Suppressor macrophage treated with lipopolysaccharide for 4 hours (primary cell): ENCODE data around the gene CNIH4.
A peak's percentile ranks its signal among the peaks of the same experiment; 100 is the strongest.
"Not testable (repeated sequence)": the region's sequence is repeated elsewhere in the genome, so short reads cannot be mapped to it uniquely, and the experiment has no call there.

Experiments used
- DNase-seq: peaks from one replicate; pipeline ENCODE4 v3.0.0-alpha.2; 2020

CNIH4 gene

DNA sequence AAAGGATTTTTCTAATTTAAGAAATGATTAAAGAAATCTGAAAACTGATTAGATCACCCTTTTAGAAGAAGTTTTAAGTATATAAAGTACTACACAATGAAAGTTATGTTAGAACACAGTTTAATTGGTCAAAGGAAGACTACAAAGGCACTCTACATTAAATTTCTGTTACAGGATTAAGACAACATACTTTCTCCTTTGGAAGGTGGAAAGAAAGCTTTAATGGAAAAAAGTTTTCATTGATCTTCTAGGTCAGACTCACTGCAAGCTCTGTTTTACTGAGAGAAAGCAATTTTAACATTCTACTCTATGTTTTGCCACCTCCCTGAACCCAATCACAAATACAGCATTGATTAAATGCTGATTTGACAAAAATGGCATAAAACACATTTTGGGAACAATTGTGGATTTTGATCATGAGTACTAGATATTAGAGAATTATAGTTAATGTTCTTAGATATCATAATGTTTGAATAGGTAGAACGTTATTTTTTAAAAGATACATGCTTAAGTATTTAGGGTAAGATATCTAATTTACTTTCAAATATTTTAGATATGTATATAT is 45.9 kb downstream of the CNIH4 start:
- DNase-seq = no peak

DNA sequence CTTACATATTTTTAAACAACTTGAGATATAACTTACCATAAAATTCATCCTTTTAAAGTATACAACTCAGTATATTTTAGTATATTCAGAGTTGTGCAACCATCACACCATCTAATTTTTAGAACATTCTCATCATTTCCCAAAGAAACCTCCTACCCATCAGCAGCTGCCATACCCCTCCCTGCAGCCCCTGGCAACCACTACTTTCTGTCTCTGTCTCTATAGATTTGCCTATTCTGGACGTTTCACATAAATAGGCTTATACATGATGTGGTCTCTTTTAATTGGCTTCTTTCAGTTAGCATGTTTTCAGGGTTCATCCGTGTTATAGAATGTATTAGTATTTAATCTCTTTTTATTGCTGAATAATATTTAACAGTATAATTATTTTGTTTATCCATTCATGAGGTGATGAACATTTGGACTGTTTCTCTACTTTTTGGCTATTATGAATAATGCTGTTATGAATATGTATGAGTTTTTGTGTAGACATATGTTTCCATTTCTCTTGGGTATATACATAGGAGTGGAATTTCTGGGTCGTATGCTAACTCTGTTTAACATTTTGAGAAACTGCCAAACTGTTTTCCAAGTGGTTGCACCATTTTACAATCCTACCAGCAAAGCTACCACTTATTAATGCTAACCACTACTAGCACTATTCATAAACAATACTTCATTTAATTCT is 48.4 kb downstream of the CNIH4 start:
- no peak for DNase-seq

DNA sequence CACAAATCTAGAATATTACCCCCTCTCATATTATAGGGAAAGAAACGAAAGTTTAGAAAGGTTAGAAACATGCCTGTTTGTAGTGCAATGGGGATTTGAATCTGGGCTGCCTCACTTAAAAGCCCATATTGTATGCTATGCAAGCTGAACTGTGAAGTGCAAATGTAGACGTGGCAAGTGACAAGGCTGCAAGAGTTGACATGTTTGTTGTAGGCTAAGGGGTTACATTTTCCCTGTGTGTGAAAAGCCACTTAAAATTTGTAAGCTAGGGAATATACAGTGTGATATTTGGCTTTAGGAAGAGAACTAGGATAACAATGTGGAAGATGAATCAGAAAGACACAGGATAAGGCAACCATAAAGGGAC is 48.9 kb downstream of the CNIH4 start:
- no peak for DNase-seq

DNA sequence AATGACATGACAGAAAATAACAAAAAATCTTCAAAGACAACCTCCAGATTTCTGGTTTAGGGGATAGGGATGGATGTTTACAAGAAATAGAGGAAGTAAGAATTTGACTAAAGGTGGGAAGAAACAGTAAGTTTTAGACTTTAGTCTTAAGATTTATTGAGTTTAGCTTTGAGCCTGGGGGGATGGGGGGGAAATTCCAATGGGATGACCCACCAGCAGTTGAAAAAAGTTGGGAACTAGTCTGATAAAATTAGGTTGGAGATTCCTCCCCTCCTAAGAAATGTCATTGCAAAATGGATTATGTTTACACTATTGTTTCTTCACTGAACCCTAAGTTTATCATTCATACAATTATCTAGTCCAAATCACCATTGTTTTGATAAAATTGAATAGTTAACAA is 49.5 kb downstream of the CNIH4 start:
- no peak for DNase-seq

DNA sequence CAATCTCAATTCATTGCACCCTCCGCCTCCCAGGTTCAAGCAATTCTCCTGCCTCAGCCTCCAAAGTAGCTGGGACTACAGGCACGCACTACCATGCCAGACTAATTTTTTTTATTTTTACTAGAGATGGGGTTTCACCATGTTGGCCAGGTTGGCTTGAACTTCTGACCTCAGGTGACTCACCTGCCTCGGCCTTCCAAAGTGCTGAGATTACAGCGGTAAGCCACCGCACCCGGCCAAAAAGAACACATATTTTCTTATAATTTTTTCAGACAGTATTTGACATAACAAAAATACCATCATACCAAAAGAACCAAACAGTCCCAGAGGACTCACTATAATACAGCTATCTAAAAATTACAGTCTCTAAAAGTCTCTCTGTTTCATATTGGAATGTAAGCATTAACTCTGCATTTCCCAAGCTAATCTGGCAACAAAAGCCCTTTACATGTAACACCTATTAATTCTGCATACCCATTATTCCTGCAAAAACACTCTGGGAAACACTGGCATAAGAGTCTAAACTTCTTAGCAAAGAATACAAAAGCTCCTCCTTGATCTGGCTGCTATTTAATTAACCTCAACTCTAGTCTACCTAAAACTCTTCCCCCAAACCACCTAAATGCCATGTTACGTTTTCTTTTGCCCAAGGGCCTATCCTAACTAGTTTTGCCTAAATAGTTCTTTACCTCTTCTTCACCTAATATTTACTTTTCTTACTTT is 51.1 kb downstream of the CNIH4 start:
- DNase-seq = no peak

DNA sequence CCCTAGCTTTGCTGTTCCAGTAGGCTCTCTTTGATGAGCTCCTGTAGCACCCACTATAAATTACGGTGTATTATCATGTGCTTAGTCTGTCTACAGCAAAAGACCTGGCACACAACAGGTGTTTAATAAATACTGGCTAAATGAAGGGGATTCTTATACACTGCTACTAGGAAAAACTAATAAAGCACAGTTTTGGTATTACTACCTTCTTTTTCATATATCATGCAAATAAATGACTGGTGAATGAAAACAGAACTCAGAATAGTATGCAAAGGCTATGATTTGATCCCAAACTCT is 51.6 kb downstream of the CNIH4 start:
- DNase-seq = no peak

DNA sequence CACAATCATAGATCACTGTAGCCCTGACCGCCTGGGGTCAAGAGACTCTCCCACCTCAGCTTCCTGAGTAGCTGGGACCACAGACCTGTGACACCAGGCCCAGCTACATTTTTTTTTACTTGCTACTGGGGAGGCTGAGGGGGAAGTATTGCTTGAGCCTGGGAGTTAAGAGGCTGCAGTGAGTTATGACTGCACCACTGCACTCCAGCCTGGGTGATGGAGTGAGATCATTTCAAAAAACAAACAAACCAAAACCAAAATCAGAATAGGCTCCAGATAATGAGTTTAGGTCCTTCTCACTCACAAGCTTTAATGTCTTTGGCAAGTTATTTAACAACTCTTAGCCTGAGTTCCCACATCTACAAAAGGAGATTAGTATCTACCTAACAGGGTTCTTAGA is 55.1 kb downstream of the CNIH4 start:
- peak; percentile 3 for DNase-seq

DNA sequence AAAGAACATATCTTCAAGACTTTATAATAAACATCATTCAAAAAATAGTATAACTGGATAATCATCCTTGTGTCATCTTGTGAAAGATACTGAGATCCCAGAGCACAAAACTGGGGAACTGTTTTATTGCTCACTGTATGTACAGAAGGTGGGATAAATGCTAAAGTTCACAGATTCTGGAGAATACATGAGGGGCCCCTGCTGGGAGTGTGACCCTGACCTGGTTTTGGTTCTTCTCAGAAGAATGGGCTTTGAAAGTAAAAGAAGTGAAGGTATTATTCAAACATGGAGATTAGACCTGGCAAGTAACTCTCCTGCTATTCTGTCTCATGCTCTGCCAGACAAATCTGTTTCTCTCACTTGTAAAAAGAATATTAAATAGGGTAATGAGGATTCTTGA is 63.4 kb downstream of the CNIH4 start:
- DNase-seq = no peak

DNA sequence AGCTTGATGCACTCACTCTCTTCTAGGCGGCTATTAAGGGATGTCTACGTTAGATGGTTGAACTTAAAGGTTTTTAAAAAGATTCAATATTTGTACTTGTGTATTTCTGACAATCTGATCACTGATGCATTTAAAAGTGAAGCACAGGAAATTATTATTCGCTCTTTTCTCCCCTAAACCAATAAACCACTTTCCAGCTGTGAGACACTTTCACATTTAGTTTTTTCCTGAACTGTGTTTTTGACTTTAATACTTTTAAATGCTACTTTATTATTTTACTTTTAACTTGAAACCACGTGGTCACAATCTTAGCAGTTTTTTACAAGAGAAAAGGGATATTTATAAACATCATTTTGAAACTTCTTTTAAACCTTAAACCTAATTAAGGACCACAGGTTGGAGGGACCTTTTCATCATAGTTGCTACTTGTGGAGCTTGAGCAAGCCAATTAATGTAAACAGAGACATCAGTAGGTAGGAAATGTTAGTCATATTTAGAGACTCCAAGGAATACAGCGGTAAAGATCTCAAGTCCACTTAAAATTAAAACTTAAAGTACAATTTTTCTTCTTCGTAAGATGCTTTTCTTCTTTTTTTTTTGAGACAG is 68.7 kb downstream of the CNIH4 start:
- DNase-seq = no peak

DNA sequence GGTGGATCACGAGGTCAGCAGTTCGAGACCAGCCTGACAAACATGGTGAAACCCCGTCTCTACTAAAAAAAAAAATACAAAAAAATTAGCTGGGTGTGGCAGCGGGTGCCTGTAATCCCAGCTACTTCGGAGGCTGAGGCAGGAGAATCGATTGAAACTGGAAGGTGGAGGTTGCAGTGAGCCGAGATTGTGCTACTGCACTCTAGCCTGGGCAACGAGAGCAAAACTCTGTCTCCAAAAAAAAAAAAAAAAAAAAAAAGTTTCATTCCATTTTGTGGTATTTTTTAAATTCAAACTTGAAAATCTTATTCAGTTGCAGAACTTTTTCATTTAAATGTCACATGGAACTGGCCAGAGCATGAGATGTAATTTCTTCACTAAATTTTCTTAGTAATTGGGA is 70.2 kb downstream of the CNIH4 start:
- DNase-seq = not testable (repeated sequence)

DNA sequence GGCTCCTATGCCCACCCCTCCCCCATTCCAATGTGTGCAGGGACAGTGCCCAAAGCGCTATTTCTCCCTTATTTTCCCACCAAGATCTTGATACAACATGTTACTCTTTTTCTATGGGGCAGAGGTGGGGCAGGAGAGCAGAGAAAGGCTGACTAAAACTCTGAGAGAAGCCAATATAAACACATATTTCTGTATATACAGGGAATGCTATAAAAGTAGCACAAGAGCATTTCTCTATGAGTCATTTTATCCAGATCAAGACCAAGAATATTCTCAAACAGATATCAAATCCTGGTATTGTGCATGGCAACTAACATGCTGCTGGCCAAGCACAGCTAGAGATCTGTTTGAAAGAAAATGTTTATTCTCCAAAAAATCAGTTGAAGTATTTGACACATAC is 70.7 kb downstream of the CNIH4 start:
- no peak for DNase-seq

DNA sequence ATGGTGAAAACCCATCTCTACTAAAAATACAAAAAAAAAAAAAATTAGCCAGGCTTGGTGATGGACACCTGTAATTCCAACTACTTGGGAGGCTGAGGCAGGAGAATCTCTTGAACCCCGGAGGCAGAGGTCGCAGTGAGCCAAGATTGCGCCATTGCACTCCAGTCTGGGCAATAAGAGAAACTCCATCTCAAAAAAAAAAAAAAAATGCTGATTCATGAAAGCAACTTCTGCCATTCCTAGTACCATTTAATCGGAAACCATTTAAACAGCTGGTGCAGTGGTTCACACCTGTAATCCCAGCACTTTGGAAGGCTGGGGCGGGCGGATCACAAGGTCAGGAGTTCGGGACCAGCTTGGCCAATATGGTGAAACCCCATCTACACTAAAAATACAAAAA is 72.0 kb downstream of the CNIH4 start:
- DNase-seq = not testable (repeated sequence)
